ENCODE measurements around the gene ZNF462. TPM values are rescaled to one million over a fixed set of nuclear protein-coding genes. Genes with fewer than 3 reads are reported as not detected.

The ZNF462 gene
- total and polyA plus RNA-seq, 12 donors, result 4.9 to 86.9 (median 38.5) TPM

DNA sequence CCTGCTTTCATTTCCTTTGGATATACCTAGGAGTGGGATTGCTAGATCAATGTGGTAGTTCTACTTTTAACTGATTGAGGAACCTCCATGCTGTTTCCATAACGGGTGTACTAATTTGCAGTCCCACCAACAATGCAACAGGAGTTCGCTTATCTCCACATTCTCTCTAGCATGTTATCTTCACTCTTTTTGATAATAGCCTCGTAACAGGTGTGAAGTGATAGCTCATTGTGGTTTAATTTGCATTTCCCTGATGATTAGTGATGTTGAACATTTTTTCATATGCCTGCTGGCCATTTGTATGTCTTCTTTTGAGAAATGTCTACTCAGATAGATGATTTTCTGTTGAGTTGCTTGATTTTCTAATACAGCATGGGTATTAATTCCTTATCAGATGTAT, 142.2 kb downstream of the ZNF462 start:
- DNase-seq, result no peak
- H3K4me3 ChIP-seq, result no peak overlapping the region
- intact Hi-C loops (cut with DNase I), result no loop called here
- TF ChIP-seq POLR2A (IDR thresholded peaks at IDR 0.05), result no peak
- TF ChIP-seq CTCF (IDR thresholded peaks at IDR 0.05), result no peak
- no peak overlapping the region for H3K27ac ChIP-seq
- H3K36me3 ChIP-seq (replicated peaks in 1 of 2), result peaks cover 0 to 14% of the 10 kb centered on the region in 2 donors
- H3K27me3 ChIP-seq, result no peaks in the 10 kb centered on the region
- WGBS, 4 donors, result 93 to 100% (median 95%) methylated on average over 3 of the region's 3 CpGs
- no peaks in the 10 kb centered on the region for H3K9me3 ChIP-seq (replicated peaks in 1 of 3)
- no peaks in the 10 kb centered on the region for H3K4me1 ChIP-seq (replicated peaks in 1 of 2)

GRCh38 chr9:107007402-107007801, 144.4 kb downstream of the ZNF462 start:
- Histone ChIP-seq H3K9me3 (replicated peaks in 1 of 3) (no peaks in the 10 kb centered on the region), H3K27ac (no peak overlapping the region), H3K27me3 (no peaks in the 10 kb centered on the region), H3K36me3 (replicated peaks in 1 of 2) (peaks cover 0 to 30% of the 10 kb centered on the region in 2 donors), H3K4me1 (replicated peaks in 1 of 2) (no peaks in the 10 kb centered on the region), H3K4me3 (no peak overlapping the region)
- TF ChIP-seq CTCF (IDR thresholded peaks at IDR 0.05), result no peak
- no peak for TF ChIP-seq POLR2A (IDR thresholded peaks at IDR 0.05)
- intact Hi-C loops (cut with DNase I), result no loop called here
- WGBS, 4 donors, result 90 to 93% (median 91%) methylated on average over 6 of the region's 6 CpGs
- no peak for DNase-seq

GRCh38 chr9:107008011-107008410, 145.0 kb downstream of the ZNF462 start:
- Histone ChIP-seq H3K4me1 (replicated peaks in 1 of 2) (peaks cover 0 to 4% of the 10 kb centered on the region in 2 donors), H3K36me3 (replicated peaks in 1 of 2) (peaks cover 0 to 30% of the 10 kb centered on the region in 2 donors), H3K4me3 (no peak overlapping the region), H3K27me3 (no peaks in the 10 kb centered on the region), H3K27ac (no peak overlapping the region), H3K9me3 (replicated peaks in 1 of 3) (no peaks in the 10 kb centered on the region)
- no peak for DNase-seq
- TF ChIP-seq CTCF (IDR thresholded peaks at IDR 0.05) (no peak), POLR2A (IDR thresholded peaks at IDR 0.05) (no peak)
- intact Hi-C loops (cut with DNase I), result no loop called here
- WGBS, 4 donors, result 95 to 100% (median 97%) methylated on average over 3 of the region's 3 CpGs

- Histone ChIP-seq H3K4me3 (no peak overlapping the region), H3K4me1 (replicated peaks in 1 of 2) (peaks cover 0 to 8% of the 10 kb centered on the region in 2 donors), H3K27me3 (no peaks in the 10 kb centered on the region), H3K27ac (no peak overlapping the region), H3K36me3 (replicated peaks in 1 of 2) (peaks cover 0 to 27% of the 10 kb centered on the region in 2 donors), H3K9me3 (replicated peaks in 1 of 3) (no peaks in the 10 kb centered on the region)
- TF ChIP-seq CTCF (IDR thresholded peaks at IDR 0.05) (no peak), POLR2A (IDR thresholded peaks at IDR 0.05) (no peak)
- intact Hi-C loops (cut with DNase I), result no loop called here
- WGBS, 4 donors, result 85 to 99% (median 95%) methylated on average over 6 of the region's 6 CpGs
- no peak for DNase-seq
Measured at GRCh38 chr9:107008447-107008846, 145.5 kb downstream of the ZNF462 start.
